ENCODE data around the gene SLC24A4. TPM values are rescaled to one million over a fixed set of nuclear protein-coding genes. Genes with fewer than 3 reads are reported as not detected.

The SLC24A4 gene
- total RNA-seq, 2 donors from 2014 or later, result 0.11 to 0.17 TPM

GRCh38 chr14:92446771-92447170, 123.8 kb downstream of the SLC24A4 start:
- intact Hi-C loops (cut with DNase I), result no loop called here
- no peak overlapping the region for H3K9ac ChIP-seq (ENCODE audit: low read depth in 2 of 2, low read length in 2 of 2)
- no peak for TF ChIP-seq CTCF (IDR thresholded peaks at IDR 0.05)
- no peak for DNase-seq
- H3K4me1 ChIP-seq, result no peaks in the 10 kb centered on the region
- no peaks in the 10 kb centered on the region for H3K9me3 ChIP-seq
- H3K36me3 ChIP-seq, result no peaks in the 10 kb centered on the region
- no peak overlapping the region for H3K27ac ChIP-seq
- H3K4me3 ChIP-seq, result no peak overlapping the region
- H3K27me3 ChIP-seq, result no peaks in the 10 kb centered on the region

- Histone ChIP-seq H3K36me3 (no peaks in the 10 kb centered on the region), H3K9ac (ENCODE audit: low read depth in 2 of 2, low read length in 2 of 2) (peak overlapping the region in 1 of 2 donors; percentile 12), H3K27ac (no peak overlapping the region), H3K4me1 (no peaks in the 10 kb centered on the region), H3K9me3 (no peaks in the 10 kb centered on the region), H3K4me3 (no peak overlapping the region), H3K27me3 (no peaks in the 10 kb centered on the region)
- no peak for TF ChIP-seq CTCF (IDR thresholded peaks at IDR 0.05)
- intact Hi-C loops (cut with DNase I), result no loop called here
- no peak for DNase-seq
These were observed 124.6 kb downstream of the SLC24A4 start for GRCh38 chr14:92447416-92448197.

- Histone ChIP-seq H3K27ac (no peak overlapping the region), H3K27me3 (no peaks in the 10 kb centered on the region), H3K9ac (ENCODE audit: low read depth in 2 of 2, low read length in 2 of 2) (no peak overlapping the region), H3K36me3 (no peaks in the 10 kb centered on the region), H3K4me3 (no peak overlapping the region), H3K4me1 (no peaks in the 10 kb centered on the region), H3K9me3 (no peaks in the 10 kb centered on the region)
- TF ChIP-seq CTCF (IDR thresholded peaks at IDR 0.05), result no peak
- DNase-seq, result no peak
- intact Hi-C loops (cut with DNase I), result no loop called here
These were observed 125.8 kb downstream of the SLC24A4 start for GRCh38 chr14:92448786-92449185.

GRCh38 chr14:92449404-92450181, 126.6 kb downstream of the SLC24A4 start:
- intact Hi-C loops (cut with DNase I), result loop anchor here (10.0 kb wide), 1 partner anchor 315 kb away; no protein-coding TSS in a partner anchor
- H3K36me3 ChIP-seq, result no peaks in the 10 kb centered on the region
- H3K9ac ChIP-seq (ENCODE audit: low read depth in 2 of 2, low read length in 2 of 2), result no peak overlapping the region
- H3K27ac ChIP-seq, result no peak overlapping the region
- no peaks in the 10 kb centered on the region for H3K27me3 ChIP-seq
- H3K9me3 ChIP-seq, result no peaks in the 10 kb centered on the region
- no peak overlapping the region for H3K4me3 ChIP-seq
- no peaks in the 10 kb centered on the region for H3K4me1 ChIP-seq
- no peak for TF ChIP-seq CTCF (IDR thresholded peaks at IDR 0.05)
- DNase-seq, result no peak

- no peak for TF ChIP-seq CTCF (IDR thresholded peaks at IDR 0.05)
- Histone ChIP-seq H3K4me1 (no peaks in the 10 kb centered on the region), H3K4me3 (no peak overlapping the region), H3K27ac (no peak overlapping the region), H3K9me3 (no peaks in the 10 kb centered on the region), H3K9ac (ENCODE audit: low read depth in 2 of 2, low read length in 2 of 2) (no peak overlapping the region), H3K27me3 (no peaks in the 10 kb centered on the region), H3K36me3 (no peaks in the 10 kb centered on the region)
- no peak for DNase-seq
- intact Hi-C loops (cut with DNase I), result loop anchor here (10.0 kb wide), 1 partner anchor 316 kb away; no protein-coding TSS in a partner anchor
These were observed 127.5 kb downstream of the SLC24A4 start for GRCh38 chr14:92450351-92451070.

All from colonic mucosa (tissue), 4 donors.